Natural killer cell (primary cell): ENCODE data around the gene PTPRJ. TPM values are rescaled to one million over a fixed set of nuclear protein-coding genes. Genes with fewer than 3 reads are reported as not detected.

Experiments
- ATAC-seq, 3 donors: fragments of 150-1000 bp in 2 of 3; fragments of 200-7000 bp in 1 of 3; cut with Tn5 transposase; 1 replicate in 1 of 3; 2 replicates in 2 of 3; pipeline ENCODE4 v1.10.0; 2021; ENCODE audit warnings: mild to moderate bottlenecking in 2 of 3, moderate library complexity in 2 of 3
- DNase-seq, 2 donors: peaks; one replicate each; pipeline versions ENCODE4 v3.0.0 to v3.0.0-alpha.2; 2013 to 2021; ENCODE audit warnings: mixed read lengths in 1 of 2
- H3K27ac ChIP-seq: one replicate; pipeline ENCODE4 v1.5.1; 2013; ENCODE audit warnings: mild to moderate bottlenecking, low read length
- H3K27me3 ChIP-seq: one replicate; pipeline ENCODE4 v1.6.1; 2013; ENCODE audit warnings: low read length; ENCODE audit not compliant: control insufficient read depth, insufficient read depth
- H3K36me3 ChIP-seq: one replicate; pipeline ENCODE4 v1.6.1; 2013; ENCODE audit warnings: low read length; ENCODE audit not compliant: control insufficient read depth, insufficient read depth
- H3K4me1 ChIP-seq: one replicate; pipeline ENCODE4 v1.6.1; 2013; ENCODE audit warnings: low read length; ENCODE audit not compliant: control insufficient read depth, insufficient read depth
- H3K4me3 ChIP-seq: one replicate; pipeline ENCODE4 v1.5.1; 2013; ENCODE audit warnings: low read length
- H3K9me3 ChIP-seq: one replicate; pipeline ENCODE4 v1.6.1; 2013; ENCODE audit warnings: low read length; ENCODE audit not compliant: control insufficient read depth, insufficient read depth
- H3K27ac Mint-ChIP-seq, 2 donors: one replicate each; pipeline ENCODE4 v1.8.0; 2022; ENCODE audit warnings: mild to moderate bottlenecking in 2 of 2, mixed read lengths in 2 of 2, moderate library complexity in 1 of 2
- H3K27me3 Mint-ChIP-seq, 2 donors: one replicate each; pipeline ENCODE4 v1.8.0; 2022; ENCODE audit warnings: low read depth in 2 of 2, mixed read lengths in 2 of 2
- H3K36me3 Mint-ChIP-seq: one replicate; pipeline ENCODE4 v1.8.0; 2022; ENCODE audit warnings: mixed read lengths
- H3K4me1 Mint-ChIP-seq, 2 donors: one replicate each; pipeline ENCODE4 v1.8.0; 2022; ENCODE audit warnings: mixed read lengths in 2 of 2
- H3K4me3 Mint-ChIP-seq: one replicate; pipeline ENCODE4 v1.8.0; 2022; ENCODE audit warnings: mild to moderate bottlenecking, moderate library complexity, mixed read lengths
- H3K9me3 Mint-ChIP-seq, 2 donors: one replicate each; pipeline ENCODE4 v1.8.0; 2022; ENCODE audit warnings: mixed read lengths in 2 of 2
- WGBS: methylation state at CpG from one replicate; pipeline ENCODE4 v1.1.7; 2013; ENCODE audit warnings: missing lambda C conversion rate; ENCODE audit not compliant: insufficient coverage; 5-methylcytosine and 5-hydroxymethylcytosine counted together
- intact Hi-C: fragments of 100-400 bp; cut with micrococcal nuclease; formaldehyde crosslinking; loops from one replicate; pipeline ENCODE4 v1.14.2; 2022
- total RNA-seq, 4 donors: library from RNA; stranded (reverse); fragments of 120-200 nt in 1 of 4; gene quantifications; one replicate each; pipeline versions ENCODE4 v1.2.3 to v1.2.4, GENCODE V29; 2013 to 2022
- TF ChIP-seq, protein P1 (sequence below): fragments of 200-600 bp; IDR thresholded peaks from one replicate; pipeline ENCODE4 v1.8.0; 2022; ENCODE audit warnings: antibody characterized with exemption

PTPRJ gene
- total RNA-seq, 3 donors from 2014 or later (not counting 1 experiment from before 2014, with no cell fraction given): 110 to 127 (median 111) TPM

DNA sequence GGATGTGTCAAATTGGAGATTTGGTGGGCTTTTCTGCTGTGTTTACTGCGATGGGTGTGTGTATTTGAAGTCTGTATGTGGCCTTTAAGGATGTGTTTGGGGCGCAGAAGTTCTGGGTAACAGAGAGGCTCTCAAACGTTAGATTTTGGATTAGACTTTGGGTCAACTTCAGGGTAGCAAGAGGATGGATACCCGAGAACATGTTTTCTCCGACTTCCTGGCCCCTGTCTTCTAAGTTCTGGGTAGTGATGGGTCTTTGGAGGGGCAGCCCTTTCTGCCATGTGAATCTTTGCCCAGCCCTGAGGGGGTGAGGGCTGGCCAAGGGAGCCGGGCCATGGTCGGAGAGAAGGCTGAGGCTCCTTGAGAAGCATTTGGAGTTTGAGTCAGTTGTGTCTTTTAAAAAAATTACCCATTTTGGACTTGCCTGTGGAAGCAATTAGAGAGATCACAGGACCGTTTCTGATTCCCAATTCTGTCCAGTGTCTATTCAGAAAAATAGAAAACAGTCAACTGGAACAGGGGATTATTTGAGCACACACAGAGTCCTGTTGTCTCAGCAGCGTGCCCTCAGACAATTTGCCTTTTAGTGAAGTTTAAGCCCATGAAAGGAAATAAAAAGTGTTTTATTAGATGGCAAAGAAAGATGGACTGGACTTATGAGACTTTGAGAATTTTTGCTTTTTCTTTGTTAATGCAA is 114.4 kb downstream of the PTPRJ start:
- peak overlapping the region; percentile 72 to 77 for H3K27ac Mint-ChIP-seq
- H3K4me3 Mint-ChIP-seq: no peak overlapping the region

GRCh38 chr11:48095779-48096470 is 115.6 kb downstream of the PTPRJ start:
- DNase-seq (no peak), ATAC-seq (no peak)
- Mint-ChIP-seq H3K36me3 (no peaks in the 10 kb centered on the region), H3K4me3 (no peak overlapping the region), H3K4me1 (peaks cover 58 to 60% of the 10 kb centered on the region in 2 donors), H3K27me3 (no peaks in the 10 kb centered on the region), H3K9me3 (no peaks in the 10 kb centered on the region), H3K27ac (peak overlapping the region in 1 of 2 donors; percentile 80)
- Histone ChIP-seq H3K36me3 (no peaks in the 10 kb centered on the region), H3K4me1 (peaks cover 22% of the 10 kb centered on the region), H3K9me3 (no peaks in the 10 kb centered on the region), H3K27me3 (no peaks in the 10 kb centered on the region), H3K4me3 (no peak overlapping the region), H3K27ac (no peak overlapping the region)
- intact Hi-C loops: no loop called here
- TF ChIP-seq, protein P1, sequence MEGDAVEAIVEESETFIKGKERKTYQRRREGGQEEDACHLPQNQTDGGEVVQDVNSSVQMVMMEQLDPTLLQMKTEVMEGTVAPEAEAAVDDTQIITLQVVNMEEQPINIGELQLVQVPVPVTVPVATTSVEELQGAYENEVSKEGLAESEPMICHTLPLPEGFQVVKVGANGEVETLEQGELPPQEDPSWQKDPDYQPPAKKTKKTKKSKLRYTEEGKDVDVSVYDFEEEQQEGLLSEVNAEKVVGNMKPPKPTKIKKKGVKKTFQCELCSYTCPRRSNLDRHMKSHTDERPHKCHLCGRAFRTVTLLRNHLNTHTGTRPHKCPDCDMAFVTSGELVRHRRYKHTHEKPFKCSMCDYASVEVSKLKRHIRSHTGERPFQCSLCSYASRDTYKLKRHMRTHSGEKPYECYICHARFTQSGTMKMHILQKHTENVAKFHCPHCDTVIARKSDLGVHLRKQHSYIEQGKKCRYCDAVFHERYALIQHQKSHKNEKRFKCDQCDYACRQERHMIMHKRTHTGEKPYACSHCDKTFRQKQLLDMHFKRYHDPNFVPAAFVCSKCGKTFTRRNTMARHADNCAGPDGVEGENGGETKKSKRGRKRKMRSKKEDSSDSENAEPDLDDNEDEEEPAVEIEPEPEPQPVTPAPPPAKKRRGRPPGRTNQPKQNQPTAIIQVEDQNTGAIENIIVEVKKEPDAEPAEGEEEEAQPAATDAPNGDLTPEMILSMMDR: no peak
- WGBS: 88% methylated on average over 12 of the region's 12 CpGs

More for the DNA sequence above, 114.4 kb downstream of the PTPRJ start:
- ATAC-seq (no peak), DNase-seq (no peak)
- no peaks in the 10 kb centered on the region for H3K36me3 ChIP-seq
- no peaks in the 10 kb centered on the region for H3K9me3 ChIP-seq
- H3K27ac ChIP-seq: no peak overlapping the region
- H3K36me3 Mint-ChIP-seq: no peaks in the 10 kb centered on the region
- intact Hi-C loops: no loop called here
- no peaks in the 10 kb centered on the region for H3K9me3 Mint-ChIP-seq
- no peaks in the 10 kb centered on the region for H3K27me3 ChIP-seq
- no peaks in the 10 kb centered on the region for H3K27me3 Mint-ChIP-seq
- peaks cover 33% of the 10 kb centered on the region for H3K4me1 ChIP-seq
- WGBS: 96% methylated on average over 9 of the region's 9 CpGs
- H3K4me3 ChIP-seq: no peak overlapping the region
- H3K4me1 Mint-ChIP-seq: peaks cover 61 to 70% of the 10 kb centered on the region in 2 donors
- TF ChIP-seq, protein P1: no peak

- Histone ChIP-seq H3K4me3 (no peak overlapping the region), H3K9me3 (no peaks in the 10 kb centered on the region), H3K27ac (no peak overlapping the region), H3K27me3 (no peaks in the 10 kb centered on the region), H3K4me1 (peaks cover 26% of the 10 kb centered on the region), H3K36me3 (no peaks in the 10 kb centered on the region)
- TF ChIP-seq, protein P1: no peak
- Mint-ChIP-seq H3K4me3 (no peak overlapping the region), H3K27ac (peak overlapping the region; percentile 23 to 80), H3K4me1 (peaks cover 58 to 61% of the 10 kb centered on the region in 2 donors), H3K27me3 (no peaks in the 10 kb centered on the region), H3K9me3 (no peaks in the 10 kb centered on the region), H3K36me3 (no peaks in the 10 kb centered on the region)
- no peak for ATAC-seq
- intact Hi-C loops: no loop called here
- WGBS: 92% methylated on average over 6 of the region's 6 CpGs
- no peak for DNase-seq
These were observed 116.5 kb downstream of the PTPRJ start for GRCh38 chr11:48096588-48097525.
